ENCODE results near the gene ZNRF3.

DNA sequence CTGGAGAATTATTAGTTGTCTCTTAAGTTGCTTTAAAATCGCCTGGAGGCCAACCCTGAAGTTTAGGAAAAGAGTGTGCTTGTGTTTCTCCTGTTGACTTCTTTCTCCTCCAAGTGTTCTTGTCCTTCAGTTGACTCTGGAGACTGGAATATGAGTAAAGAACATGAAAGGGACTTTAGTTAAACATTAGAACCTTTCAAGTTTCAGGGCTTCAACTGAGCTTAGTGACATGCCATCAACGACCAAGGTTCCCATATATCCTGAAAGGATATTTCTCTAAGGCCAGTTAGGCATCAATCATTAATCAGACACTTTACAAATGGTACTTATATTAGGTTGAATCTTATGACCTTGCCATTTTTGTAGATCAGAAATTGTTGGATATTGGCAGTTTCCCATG lies 70.0 kb downstream of the ZNRF3 start:
- TF ChIP-seq CTCF (IDR thresholded peaks at IDR 0.05; ENCODE audit: insufficient read depth, low read length, poor library complexity, severe bottlenecking), result no peak
- no peak for TF ChIP-seq EZH2phosphoT487 (conservative IDR thresholded peaks at IDR 0.05; ENCODE audit: low read length)

Data from SU-DHL-6 (cell line).